WTC11 (cell line): ENCODE results near the gene OSTN.

Source experiments
- ETV6 ChIP-seq: sonication (generic); formaldehyde crosslinking; IDR thresholded peaks from 2 replicates; pipeline ENCODE4 v1.8.1; 2022; ENCODE audit warnings: mild to moderate bottlenecking, missing genetic modification reagents
- GRHL2 ChIP-seq: fragments of 250-450 bp; sonication (Bioruptor Pico); IDR thresholded peaks from 2 replicates; pipeline ENCODE4 v1.8.0; 2022; ENCODE audit warnings: mild to moderate bottlenecking, moderate library complexity; ENCODE audit not compliant: insufficient replicate concordance, severe bottlenecking
- IRF2 ChIP-seq: sonication (generic); formaldehyde crosslinking; IDR thresholded peaks from 2 replicates; pipeline ENCODE4 v1.8.0; 2022; ENCODE audit warnings: low read depth, missing genetic modification reagents, borderline replicate concordance
- MXD4 ChIP-seq: fragments of 250-450 bp; sonication (Bioruptor Pico); IDR thresholded peaks from 2 replicates; pipeline ENCODE4 v1.8.0; 2021; ENCODE audit warnings: mild to moderate bottlenecking, moderate library complexity, borderline replicate concordance
- NFYB ChIP-seq: sonication (generic); formaldehyde crosslinking; conservative IDR thresholded peaks from 2 replicates; pipeline ENCODE4 v1.8.0; 2022; ENCODE audit warnings: low read depth, missing genetic modification reagents
- ZNF232 ChIP-seq: sonication (generic); formaldehyde crosslinking; IDR thresholded peaks from 2 replicates; pipeline ENCODE4 v1.8.0; 2022; ENCODE audit warnings: mild to moderate bottlenecking, missing genetic modification reagents
- ZNF416 ChIP-seq: fragments of 250-450 bp; sonication (Bioruptor Pico); IDR thresholded peaks from 2 replicates; pipeline ENCODE4 v1.9.0; 2021; ENCODE audit warnings: mild to moderate bottlenecking, inconsistent platforms
- TF ChIP-seq, protein P1 (sequence below): fragments of 200-600 bp; IDR thresholded peaks from 2 replicates; pipeline ENCODE4 v1.8.0; 2022; ENCODE audit warnings: antibody characterized with exemption

- TF ChIP-seq, protein P1, sequence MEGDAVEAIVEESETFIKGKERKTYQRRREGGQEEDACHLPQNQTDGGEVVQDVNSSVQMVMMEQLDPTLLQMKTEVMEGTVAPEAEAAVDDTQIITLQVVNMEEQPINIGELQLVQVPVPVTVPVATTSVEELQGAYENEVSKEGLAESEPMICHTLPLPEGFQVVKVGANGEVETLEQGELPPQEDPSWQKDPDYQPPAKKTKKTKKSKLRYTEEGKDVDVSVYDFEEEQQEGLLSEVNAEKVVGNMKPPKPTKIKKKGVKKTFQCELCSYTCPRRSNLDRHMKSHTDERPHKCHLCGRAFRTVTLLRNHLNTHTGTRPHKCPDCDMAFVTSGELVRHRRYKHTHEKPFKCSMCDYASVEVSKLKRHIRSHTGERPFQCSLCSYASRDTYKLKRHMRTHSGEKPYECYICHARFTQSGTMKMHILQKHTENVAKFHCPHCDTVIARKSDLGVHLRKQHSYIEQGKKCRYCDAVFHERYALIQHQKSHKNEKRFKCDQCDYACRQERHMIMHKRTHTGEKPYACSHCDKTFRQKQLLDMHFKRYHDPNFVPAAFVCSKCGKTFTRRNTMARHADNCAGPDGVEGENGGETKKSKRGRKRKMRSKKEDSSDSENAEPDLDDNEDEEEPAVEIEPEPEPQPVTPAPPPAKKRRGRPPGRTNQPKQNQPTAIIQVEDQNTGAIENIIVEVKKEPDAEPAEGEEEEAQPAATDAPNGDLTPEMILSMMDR: no peak
- TF ChIP-seq NFYB (CRISPR knock-in tag) (no peak), ETV6 (CRISPR knock-in tag) (no peak), IRF2 (no peak), GRHL2 (CRISPR knock-in tag) (no peak), ZNF416 (CRISPR knock-in tag) (no peak), MXD4 (CRISPR knock-in tag) (no peak), ZNF232 (CRISPR knock-in tag) (no peak)
These were observed 40.8 kb upstream of the OSTN start for GRCh38 chr3:191158247-191158646.
